AML-193 (cell line): ENCODE results near the gene FLT4.

ENCODE experiments used
- DNase-seq, 2 experiments: peaks; one replicate each; lab custom pipeline; 2025; lab: John Stamatoyannopoulos, UW

The FLT4 gene

DNA sequence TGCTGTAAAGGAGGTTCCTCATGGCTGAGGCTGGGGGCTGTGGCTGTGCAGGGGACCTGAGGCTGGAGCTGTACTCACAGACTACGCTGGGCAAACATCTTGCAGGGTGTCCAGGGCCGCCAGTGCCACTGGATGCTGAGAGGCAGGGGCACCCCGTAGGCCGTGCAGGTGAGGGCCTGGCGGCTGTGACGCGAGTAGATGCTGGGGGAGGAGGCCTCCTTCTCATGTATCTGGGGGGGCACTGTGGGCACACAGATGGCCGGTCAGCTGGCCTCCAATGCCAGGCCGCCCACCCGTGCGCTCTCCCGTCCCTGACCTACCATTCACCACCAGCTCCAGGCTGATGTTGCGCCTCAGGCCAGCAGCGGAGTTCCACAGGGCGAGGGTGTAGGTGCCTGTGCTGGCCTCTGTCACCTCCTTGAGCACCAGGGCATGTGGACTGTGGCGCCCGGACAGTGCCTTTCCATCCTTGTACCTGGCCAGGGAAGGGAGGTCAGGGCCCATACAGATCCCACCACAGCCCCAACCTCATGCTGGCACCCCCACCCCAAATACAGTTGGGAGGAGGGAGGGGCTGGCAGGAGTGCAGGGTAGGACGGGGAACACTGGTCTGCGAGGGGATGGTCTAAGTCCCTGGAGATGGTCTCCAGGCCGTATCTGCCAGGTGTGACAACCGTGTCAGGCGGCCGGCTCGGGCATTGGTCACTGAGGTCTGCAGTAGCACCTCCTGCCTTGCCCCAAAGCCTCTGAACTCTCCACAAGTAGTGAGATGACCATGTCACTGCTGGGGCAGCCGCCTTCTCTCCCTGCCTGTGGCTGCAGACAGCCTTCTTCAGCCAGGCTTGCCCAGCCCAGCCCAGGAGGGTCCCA is 23.4 kb downstream of the FLT4 start:
- DNase-seq = no peak

GRCh38 chr5:180625125-180625790 is 24.1 kb downstream of the FLT4 start:
- DNase-seq = no peak

GRCh38 chr5:180624587-180624986 is 24.8 kb downstream of the FLT4 start:
- no peak for DNase-seq

GRCh38 chr5:180623844-180624243 is 25.6 kb downstream of the FLT4 start:
- DNase-seq = no peak

DNA sequence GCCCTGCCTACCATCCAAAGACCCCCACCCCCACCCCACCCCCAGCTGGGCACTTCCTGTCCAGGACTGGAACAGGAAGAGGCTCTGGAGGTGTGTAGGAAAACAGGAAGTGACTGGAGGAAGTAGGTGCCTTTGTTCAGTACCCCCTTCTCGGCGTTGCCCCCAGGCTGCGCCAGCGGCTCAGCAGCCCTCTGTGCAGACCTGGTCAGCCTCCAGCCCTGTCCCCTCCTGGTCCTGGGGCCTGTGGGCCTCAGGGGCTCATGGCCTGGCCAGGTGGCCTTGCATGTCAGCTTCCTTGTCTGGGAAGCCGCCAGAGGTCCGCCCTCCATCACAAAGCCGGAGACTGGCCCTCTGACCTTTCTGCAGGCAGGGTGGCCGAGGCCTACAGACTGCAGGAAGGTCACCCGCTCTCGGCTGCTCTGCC is 26.0 kb downstream of the FLT4 start:
- DNase-seq = no peak

- no peak for DNase-seq
Observed at GRCh38 chr5:180622910-180623309, 26.5 kb downstream of the FLT4 start.

GRCh38 chr5:180621311-180621710 is 28.1 kb downstream of the FLT4 start:
- DNase-seq = no peak

GRCh38 chr5:180620014-180620413 is 29.4 kb downstream of the FLT4 start:
- DNase-seq = no peak

DNA sequence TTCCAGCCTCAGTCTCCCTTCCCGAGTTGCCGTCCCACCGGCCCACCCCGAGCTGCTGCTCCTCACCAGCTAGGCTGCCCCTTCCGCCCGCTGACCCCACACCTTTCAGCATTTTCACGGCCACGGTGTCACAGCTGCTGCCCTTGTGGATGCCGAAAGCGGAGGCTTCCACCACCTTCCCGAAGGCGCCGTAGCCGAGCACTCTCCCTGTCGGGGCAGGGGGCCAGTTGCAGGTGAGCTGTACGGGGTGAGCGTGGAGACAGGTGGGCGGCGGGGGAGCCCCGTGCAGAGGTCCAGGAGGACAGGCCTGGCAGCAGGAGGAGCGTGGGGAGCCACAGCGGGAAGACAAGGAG is 29.9 kb downstream of the FLT4 start:
- no peak for DNase-seq

- DNase-seq = peak; percentile 30 to 32
Observed at GRCh38 chr5:180618829-180619562, 30.4 kb downstream of the FLT4 start.

DNA sequence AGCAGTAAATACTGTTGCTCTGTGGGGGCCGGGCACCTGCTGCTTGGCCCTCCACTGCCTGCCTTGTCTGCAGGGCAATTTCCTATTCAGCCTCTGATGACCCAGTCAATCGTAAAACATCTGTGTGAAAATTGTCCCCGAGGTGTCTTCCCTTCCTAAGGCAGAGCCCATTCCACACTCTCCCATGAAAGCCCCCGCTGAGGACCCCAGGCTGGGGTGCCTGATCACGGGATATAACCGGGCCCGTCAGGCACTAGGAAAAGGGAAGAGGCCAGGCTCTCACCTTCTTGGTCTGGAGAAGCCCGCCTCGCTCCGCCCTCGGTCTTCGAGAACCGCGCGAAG is 30.9 kb downstream of the FLT4 start:
- DNase-seq = peak in 1 of 2 experiments; percentile 4

DNA sequence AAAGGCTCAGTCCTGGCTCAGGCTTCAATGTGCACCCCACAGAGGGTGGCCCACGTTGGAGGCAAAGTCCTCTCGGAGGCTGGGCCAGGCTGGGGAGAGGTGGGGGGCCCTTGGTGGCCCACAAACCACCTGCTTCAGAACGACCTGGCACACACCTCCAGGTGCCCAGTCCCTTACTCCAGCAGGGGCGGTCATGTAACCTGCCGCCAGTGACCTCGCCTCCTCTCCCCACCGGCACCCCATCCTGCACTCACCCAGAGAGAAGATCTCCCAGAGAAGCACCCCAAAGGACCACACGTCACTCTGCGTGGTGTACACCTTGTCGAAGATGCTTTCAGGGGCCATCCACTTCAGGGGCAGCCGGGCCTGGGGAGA is 35.6 kb downstream of the FLT4 start:
- DNase-seq = no peak

DNA sequence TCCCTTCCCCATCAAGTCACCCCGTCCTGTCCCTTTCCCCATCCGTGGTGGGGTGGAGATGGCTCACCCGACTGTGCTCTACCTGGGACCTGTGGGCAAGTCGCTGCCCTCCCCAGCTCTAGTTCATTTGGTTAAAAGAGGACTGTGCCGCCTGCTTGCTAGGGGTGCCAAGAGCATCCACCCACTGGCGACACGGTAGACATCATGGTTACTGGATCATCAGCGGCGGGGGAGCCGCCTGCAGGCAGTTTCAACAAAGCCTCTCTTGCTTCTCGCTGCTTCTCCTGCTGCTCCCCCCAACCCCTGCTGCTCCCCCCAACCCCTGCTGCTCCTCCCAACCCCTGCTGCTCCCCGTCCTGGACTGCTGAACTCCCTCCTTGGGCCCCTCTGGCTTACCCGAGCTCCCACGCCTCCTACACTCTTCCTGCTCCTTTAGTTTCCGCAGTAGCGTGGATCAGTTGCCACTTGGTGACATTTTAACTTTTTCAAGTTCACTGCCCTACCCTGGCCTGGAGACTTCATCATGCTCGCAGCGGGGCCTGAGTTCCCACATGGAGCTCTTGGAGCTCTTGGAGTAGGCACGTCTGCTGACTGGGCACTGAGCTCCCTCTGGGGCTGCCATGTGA is 36.1 kb downstream of the FLT4 start:
- no peak for DNase-seq

- no peak for DNase-seq
Observed at GRCh38 chr5:180612683-180613082, 36.7 kb downstream of the FLT4 start.

DNA sequence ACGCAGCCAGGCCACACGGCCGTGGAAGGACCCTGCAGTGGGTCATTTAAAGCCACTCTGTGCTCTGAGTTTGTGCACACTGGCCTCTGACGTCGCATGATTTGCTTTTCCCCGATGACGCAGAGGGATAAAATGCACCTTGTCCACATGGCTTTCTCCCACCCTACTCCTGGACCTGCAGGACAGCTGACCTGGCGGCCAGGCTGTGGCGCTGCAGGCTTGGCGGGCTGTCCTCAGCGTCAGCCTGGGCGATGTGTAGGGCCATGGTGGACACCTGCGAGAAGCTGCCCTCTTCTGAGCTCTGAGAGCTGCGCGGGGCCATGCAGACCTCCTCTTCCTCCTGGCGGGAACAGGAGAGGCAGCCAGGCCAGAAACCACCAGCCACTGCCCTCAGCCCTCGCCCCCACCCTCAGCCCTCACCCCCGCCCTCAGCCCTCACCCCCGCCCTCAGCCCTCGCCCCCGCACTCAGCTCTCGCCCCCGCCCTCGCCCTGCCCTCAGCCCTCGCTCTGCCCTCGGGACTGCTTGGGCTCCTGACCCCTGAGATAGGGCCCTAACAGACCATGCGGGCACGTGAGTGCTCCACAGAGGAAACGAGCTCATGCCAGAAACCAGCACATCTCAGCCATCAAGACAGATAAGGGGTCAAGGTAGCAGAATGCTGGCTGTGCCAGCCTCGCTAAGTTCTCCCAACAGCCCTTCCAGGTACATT is 38.1 kb downstream of the FLT4 start:
- DNase-seq = no peak

GRCh38 chr5:180609817-180610550 is 39.4 kb downstream of the FLT4 start:
- no peak for DNase-seq

- DNase-seq = no peak
Observed at GRCh38 chr5:180609386-180609785, 40.0 kb downstream of the FLT4 start.

GRCh38 chr5:180608572-180609310 is 40.7 kb downstream of the FLT4 start:
- DNase-seq = no peak

GRCh38 chr5:180607861-180608571 is 41.4 kb downstream of the FLT4 start:
- DNase-seq = no peak
